ENCODE results near the gene CFDP1.

The CFDP1 gene

DNA sequence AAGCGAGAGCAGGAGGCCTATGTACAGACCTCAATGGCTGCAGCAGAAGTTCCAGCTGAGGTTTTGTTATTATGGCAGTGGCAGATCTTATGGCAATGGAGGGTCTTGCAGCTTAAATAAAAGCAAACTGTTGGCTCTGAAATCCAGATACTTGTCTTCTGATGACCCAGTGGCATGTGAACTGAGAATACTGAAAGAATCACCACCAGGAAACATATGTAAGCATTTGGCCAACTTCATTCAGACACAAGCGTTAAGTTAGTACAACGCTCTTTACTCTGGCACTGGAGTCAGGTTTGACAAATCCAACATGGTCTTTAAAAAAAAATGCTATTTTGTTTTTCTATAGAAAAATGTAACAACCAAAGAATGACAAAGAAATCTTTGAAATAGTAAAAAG is 70.5 kb downstream of the CFDP1 start:
- no peak for DNase-seq

DNA sequence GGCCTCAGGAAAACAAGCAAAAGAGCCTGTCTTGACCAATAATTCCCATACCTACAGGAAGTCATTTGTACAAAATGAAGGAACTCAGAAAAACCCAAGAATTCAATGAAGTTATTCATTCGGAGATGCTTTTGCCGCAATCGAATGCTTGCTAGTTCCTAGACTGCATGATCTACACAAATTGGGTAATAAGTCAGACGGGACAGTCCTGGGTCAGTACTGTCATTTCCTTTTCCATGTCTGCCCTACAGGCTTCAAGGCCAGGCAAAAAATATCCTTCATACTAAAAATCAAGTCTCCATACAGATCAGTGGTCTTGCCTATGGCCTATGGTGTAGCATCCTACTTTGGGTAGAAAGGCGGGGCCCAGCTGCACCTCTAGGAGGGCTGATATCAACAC is 71.4 kb downstream of the CFDP1 start:
- no peak for DNase-seq

DNA sequence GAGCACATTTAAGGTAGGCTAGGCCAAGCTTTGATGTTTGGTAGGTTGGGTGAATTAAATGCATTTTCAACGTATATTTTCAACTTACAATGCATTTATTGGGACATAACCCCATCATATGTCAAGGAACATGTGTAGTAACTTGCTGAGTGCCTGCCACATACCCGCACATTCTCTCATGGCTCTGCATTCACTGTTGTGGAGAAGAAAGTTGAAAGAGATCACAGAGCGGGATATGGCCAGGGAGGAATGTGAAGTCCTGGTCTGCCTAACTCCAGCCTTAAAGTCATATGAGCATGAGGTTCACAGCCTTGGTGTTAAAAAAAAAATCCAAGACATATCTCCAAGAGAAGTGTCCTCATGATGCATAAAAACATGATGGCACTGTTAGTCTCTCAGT is 79.1 kb downstream of the CFDP1 start:
- DNase-seq: no peak

DNA sequence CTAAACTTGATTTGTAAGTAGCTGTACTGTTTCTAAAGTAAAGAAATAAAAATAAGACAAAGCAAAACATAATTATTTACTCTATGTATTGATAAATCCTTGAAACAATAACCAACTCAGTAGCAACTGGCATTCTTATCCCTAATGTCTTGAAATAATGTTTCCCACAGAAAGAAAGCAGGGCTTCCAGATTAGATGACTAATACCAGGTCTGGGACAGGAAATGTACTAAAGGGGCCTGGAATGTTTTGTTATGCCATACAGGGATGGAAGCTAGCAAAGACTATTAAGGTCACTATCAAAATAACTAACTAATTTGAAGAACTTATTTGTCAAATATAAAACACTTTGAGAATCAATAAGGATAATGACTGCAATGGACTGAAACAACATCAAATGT is 82.1 kb downstream of the CFDP1 start:
- DNase-seq: no peak

DNA sequence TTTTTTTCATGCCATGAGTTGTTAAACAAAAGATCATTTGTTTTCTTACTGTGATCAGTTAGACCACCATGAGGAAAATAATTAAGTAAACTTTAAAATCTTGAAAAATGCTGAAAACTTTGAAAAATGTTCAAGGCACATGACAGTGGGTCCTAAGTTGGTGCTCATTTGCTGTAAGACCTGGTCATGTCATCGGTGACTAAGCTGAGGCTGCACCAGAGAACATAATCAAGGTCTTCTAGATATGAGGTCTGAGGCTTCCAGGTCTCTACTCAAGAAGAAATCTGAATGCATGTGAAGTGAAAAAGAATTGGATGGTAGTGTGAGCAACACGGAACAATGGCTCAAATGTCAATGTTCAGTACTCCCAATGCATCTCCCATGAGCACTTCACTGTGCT is 87.6 kb downstream of the CFDP1 start:
- no peak for DNase-seq

DNA sequence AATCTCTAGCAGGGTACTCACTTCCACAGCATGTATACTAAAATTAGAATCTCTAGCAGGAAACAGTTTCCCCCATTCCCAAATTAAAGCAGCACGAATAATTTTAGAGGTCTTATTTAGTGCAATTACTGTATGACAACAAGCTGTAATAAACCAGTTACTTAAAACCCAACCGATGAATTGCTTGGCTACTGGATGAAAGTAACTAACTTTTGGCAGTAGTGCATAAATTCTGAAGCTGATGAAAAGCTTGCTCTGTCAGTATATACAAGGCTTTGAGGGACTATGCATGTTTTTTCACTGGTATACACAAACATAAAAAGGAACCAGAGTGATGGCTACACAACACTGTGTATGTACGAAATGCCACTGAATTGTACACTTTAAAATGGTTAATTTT is 89.4 kb downstream of the CFDP1 start:
- DNase-seq: no peak

DNA sequence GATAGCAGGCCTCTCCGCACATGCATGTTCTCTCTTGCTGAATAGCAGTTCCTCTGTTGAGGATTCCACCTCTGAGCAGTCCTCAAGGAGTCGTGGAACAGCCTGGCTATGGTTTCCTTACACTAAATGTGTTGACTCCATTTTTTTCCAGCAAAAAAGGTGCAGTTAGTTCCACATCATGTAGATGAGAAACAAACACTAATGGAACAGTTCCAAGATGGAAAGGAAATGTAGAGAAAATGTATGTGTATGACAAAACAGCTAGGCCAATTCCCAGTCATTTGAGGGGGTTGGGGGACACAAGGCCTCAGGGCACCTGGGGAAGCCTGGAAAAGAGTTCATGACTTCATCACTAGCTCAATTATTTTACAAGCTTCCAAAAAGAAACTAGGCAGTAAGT is 90.0 kb downstream of the CFDP1 start:
- no peak for DNase-seq

DNA sequence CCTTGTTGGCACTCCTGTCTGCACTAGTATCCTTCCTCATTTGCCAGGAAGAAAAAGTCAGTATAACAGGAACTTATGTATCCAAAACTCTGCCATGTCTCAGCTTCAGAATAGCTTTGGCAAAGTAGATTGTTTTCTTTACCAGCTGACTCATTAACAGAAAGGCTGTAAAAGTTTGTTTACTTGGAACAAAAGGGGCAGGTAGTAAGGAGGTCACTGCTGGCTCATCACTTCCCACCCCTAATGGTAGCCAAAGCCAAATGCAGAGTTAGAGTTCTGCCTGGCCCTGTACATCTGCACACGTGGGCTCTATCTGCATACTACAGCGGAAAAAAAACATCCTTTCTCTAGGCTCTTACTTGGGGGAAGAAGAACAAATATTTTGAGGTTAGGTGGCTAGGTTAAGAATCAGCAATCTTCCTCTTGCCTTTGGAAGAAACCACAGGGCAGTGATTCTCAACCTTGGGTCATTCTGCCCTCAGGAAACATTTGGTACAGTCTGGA is 90.9 kb downstream of the CFDP1 start:
- DNase-seq: no peak

DNA sequence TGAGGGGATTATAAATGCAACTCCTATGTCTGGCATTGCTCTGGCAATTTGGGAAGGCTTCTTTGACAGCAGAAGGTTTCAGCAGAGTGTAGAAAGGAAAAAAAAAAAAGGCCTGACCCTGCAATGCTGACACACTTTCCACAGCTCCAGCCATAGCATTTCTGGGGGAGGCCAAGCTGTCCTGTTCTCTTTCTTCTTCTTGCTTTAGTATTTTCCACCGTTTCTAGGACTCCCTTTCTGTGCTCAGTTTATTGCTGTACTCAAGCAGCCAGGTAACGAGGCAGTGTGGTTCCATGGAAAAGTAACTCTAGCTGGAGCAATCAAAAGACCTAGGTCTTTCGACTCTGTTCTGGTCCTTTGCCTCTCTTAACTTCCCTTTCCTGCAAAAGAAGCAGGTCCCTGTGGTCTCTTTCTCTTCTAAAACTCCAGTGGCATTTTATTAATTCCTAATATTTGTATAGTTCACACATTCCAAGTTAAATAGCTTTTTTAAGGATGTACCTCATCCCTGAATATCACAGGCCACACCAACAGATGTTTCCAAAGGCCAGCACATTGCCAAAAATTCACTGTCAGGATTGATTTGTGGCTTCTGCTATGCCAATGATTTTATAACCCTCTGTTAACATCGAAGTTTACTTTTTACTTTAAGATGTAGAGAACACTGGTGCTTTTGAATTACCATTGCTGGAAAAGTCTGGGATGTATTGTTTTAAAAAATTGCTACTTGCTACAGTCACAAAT is 91.6 kb downstream of the CFDP1 start:
- DNase-seq: no peak

DNA sequence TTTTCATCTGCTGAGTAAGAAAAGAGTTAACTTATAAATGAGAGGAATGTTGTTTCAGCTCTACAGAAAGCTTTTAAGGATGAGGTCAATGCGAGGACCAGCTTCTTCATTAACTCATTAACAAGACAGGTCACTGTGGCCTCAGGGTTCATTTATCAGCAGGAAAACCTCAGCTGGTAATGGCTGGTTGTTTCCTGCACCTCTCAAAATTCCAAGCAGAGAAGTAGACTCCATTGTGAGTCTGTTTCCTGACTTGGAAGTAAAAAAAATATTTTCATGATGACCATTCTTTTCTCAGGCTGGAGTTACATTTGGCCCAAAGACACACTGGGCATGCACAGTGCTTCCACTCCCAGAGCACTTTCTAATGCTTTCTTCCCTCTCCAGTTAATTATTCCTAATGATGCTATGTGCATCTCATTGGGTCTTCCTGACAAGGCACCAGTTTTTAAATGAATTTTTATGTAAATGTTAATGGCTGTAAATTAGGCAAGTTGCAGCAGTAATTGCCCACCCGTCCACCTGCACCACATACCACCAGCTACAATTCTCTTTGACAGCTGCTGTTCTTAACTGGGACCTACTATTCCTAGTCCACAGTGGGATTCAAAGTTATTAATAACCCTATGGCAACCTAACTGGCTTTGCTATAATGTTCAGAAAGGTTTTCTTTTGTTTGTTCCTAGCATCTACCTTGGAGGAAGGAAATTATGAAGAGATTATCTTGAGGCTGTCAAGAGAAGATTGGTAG is 92.4 kb downstream of the CFDP1 start:
- DNase-seq: no peak

DNA sequence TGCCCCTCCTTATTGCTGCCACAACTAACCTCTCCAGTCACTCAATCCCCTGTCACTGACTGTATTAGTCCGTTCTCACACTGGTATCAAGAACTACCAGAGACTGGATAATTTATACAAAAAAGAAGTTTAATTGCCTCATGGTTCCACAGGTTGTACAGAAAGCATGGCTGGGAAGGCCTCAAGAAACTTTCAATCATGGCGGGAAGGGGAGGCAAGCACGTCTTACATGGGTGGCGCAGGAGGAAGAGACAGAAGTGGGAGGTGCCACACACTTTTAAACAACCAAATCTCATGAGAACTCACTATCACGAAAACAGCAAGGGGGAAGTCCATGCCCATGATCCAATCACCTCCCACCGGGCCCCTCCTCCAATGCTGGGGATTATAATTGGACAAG is 95.9 kb downstream of the CFDP1 start:
- no peak for DNase-seq

DNA sequence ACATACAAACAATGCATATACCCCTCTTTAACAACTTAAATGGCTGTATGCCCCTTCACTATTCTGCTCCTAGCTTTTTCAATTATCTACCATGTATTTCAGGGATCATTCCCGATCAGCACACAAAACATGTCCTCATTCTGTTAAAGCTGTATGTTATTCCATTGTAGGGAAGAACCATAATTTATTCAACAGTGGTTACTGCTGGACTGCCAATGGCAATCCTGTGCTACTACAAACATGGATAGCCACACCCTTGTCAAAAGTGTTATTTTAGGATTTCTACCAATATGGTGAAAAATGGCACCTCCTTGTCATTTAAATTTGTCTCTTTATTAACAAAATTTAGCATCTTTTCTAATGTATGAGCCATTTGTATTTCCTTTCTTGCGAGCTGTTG is 96.8 kb downstream of the CFDP1 start:
- no peak for DNase-seq

DNA sequence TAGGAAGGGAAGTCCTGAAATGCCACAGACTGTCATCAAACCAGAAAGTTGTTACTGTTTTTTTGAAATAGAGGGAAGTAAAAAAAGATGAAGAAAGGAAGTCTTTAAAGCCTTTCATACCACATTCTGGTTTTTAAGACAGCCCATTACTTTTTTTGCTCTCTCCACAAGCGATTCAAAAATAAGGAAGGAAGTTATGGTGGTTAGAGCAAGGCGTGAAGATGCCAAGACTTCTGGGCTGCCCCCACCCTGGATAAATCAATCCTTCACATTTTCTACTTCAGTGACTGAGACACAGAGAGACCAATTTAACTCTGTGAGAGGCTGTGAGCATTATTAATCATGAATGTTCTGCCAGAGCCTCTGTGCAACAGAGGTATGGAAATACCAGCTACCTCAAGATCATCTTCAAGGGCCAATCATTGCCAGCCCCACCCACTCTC is 99.6 kb downstream of the CFDP1 start:
- DNase-seq: no peak

DNA sequence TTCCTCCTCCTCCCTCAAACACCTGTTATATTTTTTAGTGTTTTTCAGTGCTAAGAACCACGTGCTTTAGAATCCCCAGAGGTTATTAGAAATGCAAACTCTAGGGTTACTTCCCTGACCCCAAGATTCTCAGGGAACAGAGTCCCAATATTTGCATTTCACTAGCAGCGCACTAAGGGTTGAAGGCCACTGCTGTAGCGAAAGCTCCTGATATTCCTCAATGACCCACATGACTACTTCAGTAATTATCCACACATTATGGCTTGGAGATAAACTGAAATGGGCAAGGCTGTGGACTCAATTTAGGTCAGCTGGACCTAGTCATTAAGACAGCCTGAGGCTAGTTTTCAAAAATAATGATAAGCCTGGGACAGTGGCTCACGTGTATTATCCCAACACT is 103.4 kb downstream of the CFDP1 start:
- DNase-seq: no peak

DNA sequence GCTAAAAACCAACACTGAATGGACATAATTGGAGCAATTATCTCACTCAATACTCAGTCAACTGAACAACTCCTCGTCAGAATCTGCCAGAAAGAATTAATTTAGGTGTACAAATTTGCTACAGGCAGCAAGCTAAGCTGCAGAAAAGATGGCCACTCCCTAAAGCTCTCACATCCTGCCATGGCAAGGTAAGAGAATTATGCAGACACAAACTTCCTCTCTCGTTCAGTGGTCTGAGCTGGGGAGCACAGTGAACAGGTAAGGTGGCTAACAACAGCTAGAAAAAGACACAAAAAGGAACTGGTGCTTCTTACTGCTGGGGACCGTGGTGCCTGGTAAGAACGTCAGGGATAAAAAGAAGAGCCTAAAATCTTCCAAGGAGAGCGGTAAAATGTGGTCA is 107.0 kb downstream of the CFDP1 start:
- DNase-seq: no peak

DNA sequence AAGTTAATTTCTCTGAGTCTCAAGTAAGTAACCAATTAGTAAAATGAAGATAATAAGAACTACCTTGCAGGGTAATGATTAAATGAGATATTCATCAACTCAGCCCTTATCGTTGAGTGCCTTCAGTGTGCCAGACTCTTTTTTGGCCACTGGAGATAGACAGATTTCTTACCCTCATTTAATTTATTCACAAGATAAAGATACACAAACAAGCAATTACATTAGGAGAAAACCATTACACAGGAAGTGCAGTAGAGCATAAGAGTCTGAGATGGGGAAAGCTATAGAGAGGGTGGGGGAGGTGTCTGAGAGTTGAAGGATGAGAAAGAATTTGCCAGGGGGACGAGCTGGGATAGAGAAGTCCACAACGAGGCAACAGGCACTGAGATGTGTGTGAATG is 109.4 kb downstream of the CFDP1 start:
- no peak for DNase-seq

DNA sequence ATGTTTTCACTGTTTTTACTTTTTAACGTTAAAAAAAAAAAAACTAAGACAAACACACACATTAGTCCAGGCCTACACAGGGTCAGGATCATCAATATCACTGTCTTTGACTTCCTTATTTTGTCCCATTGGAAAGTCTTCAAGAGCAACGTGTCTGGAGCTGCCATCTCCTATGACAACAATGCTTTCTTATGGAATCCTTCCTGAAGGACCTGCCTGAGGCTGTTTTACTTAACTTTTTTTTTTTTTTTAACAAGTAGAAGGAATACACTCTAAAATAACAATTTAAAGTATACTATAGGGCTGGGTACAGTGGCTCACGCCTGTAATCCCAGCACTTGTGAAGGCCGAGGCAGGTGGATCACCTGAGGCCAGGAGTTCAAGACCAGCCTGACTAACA is 110.1 kb downstream of the CFDP1 start:
- DNase-seq: no peak

DNA sequence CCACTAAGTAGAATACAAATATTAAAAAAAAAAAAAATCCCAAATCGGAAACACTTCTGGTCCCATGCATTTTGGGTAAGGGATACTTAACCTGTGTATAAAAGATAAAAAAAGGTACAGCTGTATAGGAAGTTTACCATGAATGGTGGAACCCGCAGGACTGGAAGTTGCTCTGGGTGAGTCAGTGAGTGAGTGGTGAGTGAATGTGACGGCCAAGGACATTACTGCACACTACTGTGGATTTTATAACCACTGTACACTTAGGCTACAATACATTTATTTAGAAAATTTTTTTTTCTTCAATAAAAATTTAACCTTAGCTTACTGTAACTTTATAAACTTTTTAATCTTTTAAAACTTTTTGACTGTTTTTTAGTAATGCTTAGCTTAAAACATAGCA is 110.6 kb downstream of the CFDP1 start:
- DNase-seq: no peak

DNA sequence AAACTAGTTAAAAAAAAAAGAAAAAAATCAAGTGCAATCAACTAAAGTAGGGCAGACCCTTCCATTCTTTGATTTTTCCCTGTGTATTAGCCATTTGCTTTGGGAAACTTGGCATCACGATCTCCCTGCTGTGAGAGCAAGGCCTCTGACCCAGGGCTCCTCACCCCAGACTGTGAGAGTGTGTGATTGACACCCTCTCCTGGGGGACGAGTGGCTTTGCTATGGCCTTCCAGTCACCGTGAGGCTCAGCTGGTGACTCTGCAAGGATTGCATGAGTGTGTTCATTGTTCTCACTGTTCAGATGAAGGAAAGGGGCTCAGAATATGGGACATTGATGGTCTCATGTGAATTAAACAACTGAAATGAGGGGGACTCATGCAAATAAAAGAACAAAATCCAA is 112.9 kb downstream of the CFDP1 start:
- DNase-seq: no peak

DNA sequence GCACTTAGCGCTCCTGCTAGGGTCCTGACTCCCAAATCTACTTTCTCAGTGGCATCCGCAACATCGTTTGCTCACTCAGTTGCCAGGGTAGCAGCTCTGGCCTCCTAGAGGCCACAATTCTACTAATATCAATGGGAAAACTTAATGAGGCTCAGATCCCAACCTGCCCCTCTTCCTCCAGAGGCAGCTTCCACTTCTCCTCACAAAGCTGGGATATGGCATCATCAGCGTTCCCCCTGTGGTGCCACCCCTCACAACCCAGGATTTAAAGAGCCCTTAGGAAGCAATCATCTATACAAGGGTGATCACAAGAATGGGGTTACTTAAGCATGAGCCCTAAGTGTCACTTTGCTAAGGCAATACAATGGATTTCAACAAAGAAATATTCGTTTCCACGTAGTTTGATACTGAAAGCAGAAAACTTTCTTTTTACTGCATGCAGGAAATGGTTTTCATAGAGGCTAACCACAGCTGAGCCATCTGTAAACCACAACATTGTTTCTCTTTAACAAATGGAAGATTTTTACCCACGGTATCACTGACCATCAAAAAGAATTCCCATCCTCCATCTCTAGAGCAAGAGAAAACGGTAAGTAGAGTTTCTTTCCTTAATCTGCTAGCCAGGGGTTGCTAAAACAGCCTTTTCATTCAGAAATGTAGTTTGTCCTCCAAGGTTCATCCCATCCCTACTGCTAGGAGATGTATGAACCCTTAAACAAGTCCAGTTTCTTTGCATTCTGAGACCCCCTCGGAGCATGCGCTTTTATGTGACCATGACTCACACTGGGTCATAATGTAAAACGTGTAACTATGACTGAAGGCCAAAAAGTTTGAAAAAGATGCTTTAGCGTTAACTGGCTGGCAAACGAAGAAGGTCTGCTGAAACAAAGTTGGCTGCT is 113.5 kb downstream of the CFDP1 start:
- DNase-seq: peak; percentile 16

DNA sequence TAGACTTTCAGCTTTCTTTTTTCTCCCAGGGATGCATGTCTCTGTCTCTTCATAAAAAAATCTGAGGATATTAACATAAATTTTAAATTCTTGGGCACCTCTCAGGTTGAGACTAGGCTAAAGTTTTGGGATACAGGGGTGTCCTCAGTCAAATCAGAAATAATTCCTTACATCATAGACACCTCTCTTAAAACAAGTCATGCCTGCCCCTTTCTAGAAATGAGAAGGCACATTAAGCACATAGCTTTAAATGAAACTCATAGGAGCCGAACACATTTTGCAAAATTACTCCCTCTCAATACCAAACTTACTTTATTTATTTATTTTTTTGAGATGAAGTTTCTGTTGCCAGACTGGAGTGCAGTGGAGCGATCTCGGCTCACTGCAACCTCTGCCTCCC is 114.6 kb downstream of the CFDP1 start:
- no peak for DNase-seq

DNA sequence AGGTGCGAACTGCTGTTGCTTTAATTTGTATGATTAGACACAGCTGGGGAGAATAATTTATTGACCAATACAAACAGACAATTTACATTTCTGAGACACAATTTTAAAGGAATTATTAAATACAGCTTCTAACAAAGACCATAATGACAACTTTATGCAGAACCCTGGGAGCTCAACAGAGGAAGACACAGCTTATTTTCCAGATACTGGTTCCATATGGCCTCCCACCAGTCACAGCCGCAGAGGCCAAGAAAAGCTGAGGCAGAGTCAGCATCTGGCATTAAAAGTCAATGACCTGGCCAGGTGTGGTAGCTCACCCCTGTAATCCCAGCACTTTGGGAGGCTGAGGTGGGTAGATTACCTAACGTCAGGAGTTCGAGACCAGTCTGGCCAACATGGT is 115.8 kb downstream of the CFDP1 start:
- DNase-seq: no peak

DNA sequence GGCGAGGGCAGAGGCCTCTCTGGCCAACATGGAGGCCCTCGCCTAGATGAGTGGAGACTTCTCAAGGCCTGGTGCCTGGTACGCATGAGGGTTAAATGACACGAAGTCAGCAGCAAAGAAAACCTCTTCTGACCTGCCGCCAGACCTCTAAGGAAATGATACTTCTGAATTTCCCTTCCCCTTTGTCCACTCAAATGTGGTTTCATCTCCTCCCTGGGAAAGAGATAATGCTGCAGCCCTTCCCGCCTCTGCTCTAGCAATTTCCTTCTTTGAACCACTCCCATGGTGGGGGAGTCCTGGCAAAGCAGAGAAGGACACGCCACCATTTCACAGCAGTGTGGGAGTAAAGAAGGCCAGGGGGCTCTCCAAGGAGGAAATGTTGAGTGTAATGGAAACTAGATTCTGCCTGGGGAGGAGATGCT is 116.2 kb downstream of the CFDP1 start:
- no peak for DNase-seq

Data from T1000 (cell line).